Measurements from ENCODE around the gene SPATA6.

- no peak for TF ChIP-seq BHLHE40 (IDR thresholded peaks at IDR 0.05; ENCODE audit: borderline replicate concordance)
- TF ChIP-seq SUZ12 (IDR thresholded peaks at IDR 0.05): no peak
- no peak for TF ChIP-seq FOXM1 (IDR thresholded peaks at IDR 0.05; ENCODE audit: borderline replicate concordance)
- no peak for TF ChIP-seq HDGF (IDR thresholded peaks at IDR 0.05; ENCODE audit: borderline replicate concordance)
- TF ChIP-seq ARNT (IDR thresholded peaks at IDR 0.05): no peak
- TF ChIP-seq FOXA1 (IDR thresholded peaks at IDR 0.05): no peak
- TF ChIP-seq LEF1 (IDR thresholded peaks at IDR 0.05; ENCODE audit: borderline replicate concordance): no peak
Observed at GRCh38 chr1:48415050-48415449, 57.0 kb downstream of the SPATA6 start.

Data from HEK293T (cell line).